Upper lobe of left lung (tissue), 6 donors: ENCODE data around the gene TRPM2. TPM values are rescaled to one million over a fixed set of nuclear protein-coding genes. Genes with fewer than 3 reads are reported as not detected.
A peak's percentile ranks its signal among the peaks of the same experiment; 100 is the strongest.

ENCODE experiments used
- ATAC-seq, 2 donors: fragments of 200-7000 bp; cut with Tn5 transposase; one replicate each; pipeline ENCODE4 v1.9.1; 2022; ENCODE audit warnings: mild to moderate bottlenecking in 2 of 2, moderate library complexity in 2 of 2; ENCODE audit not compliant: low FRiP score in 2 of 2
- DNase-seq, 2 donors: peaks; one replicate each; pipeline ENCODE4 v3.0.0-alpha.2; 2019 to 2020
- H3K27ac ChIP-seq, 4 donors: fragments of 200-600 bp; sonication (generic); one replicate each; pipeline ENCODE4 v1.5.1; 2016 to 2019
- H3K27me3 ChIP-seq, 4 donors: fragments of 200-600 bp; sonication (generic); one replicate each; pipeline ENCODE4 v1.5.1; 2017 to 2019
- H3K36me3 ChIP-seq, 4 donors: fragments of 200-600 bp; sonication (generic); one replicate each; pipeline ENCODE4 v1.5.1; 2016 to 2019
- H3K4me1 ChIP-seq, 4 donors: fragments of 200-600 bp; sonication (generic); one replicate each; pipeline ENCODE4 v1.5.1; 2018 to 2019
- H3K4me3 ChIP-seq, 4 donors: fragments of 200-600 bp; sonication (generic); one replicate each; pipeline ENCODE4 v1.5.1; 2017 to 2019; ENCODE audit warnings: mild to moderate bottlenecking in 2 of 4, moderate library complexity in 1 of 4
- H3K9me3 ChIP-seq, 4 donors: fragments of 200-600 bp; sonication (generic); one replicate each; pipeline ENCODE4 v1.5.1; 2018 to 2019
- CTCF ChIP-seq, 6 experiments: fragments of 450-650 bp in 4 of 6; fragments of 200-600 bp in 2 of 6; sonication (generic) in 2 of 6; IDR thresholded peaks; one replicate each; pipeline ENCODE4 v1.5.1; 2016 to 2019; ENCODE audit warnings: antibody characterized with exemption in 6 of 6
- EP300 ChIP-seq, 4 donors: sonication (generic); formaldehyde crosslinking; IDR thresholded peaks; one replicate each; pipeline ENCODE4 v1.5.1; 2017; ENCODE audit warnings: antibody characterized with exemption in 4 of 4, control low read depth in 2 of 4
- POLR2A ChIP-seq, 4 donors: fragments of 450-650 bp; IDR thresholded peaks; one replicate each; pipeline ENCODE4 v1.5.1; 2016 to 2017; ENCODE audit warnings: antibody characterized with exemption in 4 of 4, mild to moderate bottlenecking in 2 of 4
- POLR2AphosphoS5 ChIP-seq, 2 donors: sonication (generic); formaldehyde crosslinking; IDR thresholded peaks; one replicate each; pipeline ENCODE4 v1.5.1; 2017; ENCODE audit warnings: antibody characterized with exemption in 2 of 2
- WGBS, 2 donors: methylation state at CpG; one replicate each; pipeline ENCODE4 v1.1.5; 2017 to 2018; 5-methylcytosine and 5-hydroxymethylcytosine counted together
- total RNA-seq, 6 donors: library from RNA; depleted of rRNA in 4 of 6; stranded (reverse); fragments of >200 nt in 4 of 6; gene quantifications; one replicate each; pipeline versions ENCODE4 v1.1.0 to v1.2.1, GENCODE V29; 2016 to 2021
- donor health status: DM: no; HTN: no; CAD: no; lungs with moderate emphysema.
- donor health status: DM: no; HTN: yes; CAD: no; lungs with severe emphysema.

The TRPM2 gene
- total RNA-seq, 6 donors from 2014 or later = 2.2 to 37.7 (median 12.7) TPM

GRCh38 chr21:44352253-44352860, 1.1 kb upstream of the TRPM2 start:
- H3K9me3 ChIP-seq = no peaks in the 10 kb centered on the region
- no peaks in the 10 kb centered on the region for H3K36me3 ChIP-seq
- H3K4me3 ChIP-seq = peak overlapping the region in 1 of 4 donors; percentile 38
- 73 to 84% methylated on average over 10 to 17 of the region's 17 CpGs for WGBS, 2 donors
- DNase-seq (peak in 1 of 2 donors; percentile 55), ATAC-seq (no peak)
- peak overlapping the region; percentile 11 to 86 (median 78) for H3K27ac ChIP-seq
- no peak for TF ChIP-seq POLR2AphosphoS5 (IDR thresholded peaks at IDR 0.05)
- peaks cover 6 to 56% (median 28%) of the 10 kb centered on the region in 4 donors for H3K4me1 ChIP-seq
- peaks cover 0 to 20% (median 10%) of the 10 kb centered on the region in 4 donors for H3K27me3 ChIP-seq

DNA sequence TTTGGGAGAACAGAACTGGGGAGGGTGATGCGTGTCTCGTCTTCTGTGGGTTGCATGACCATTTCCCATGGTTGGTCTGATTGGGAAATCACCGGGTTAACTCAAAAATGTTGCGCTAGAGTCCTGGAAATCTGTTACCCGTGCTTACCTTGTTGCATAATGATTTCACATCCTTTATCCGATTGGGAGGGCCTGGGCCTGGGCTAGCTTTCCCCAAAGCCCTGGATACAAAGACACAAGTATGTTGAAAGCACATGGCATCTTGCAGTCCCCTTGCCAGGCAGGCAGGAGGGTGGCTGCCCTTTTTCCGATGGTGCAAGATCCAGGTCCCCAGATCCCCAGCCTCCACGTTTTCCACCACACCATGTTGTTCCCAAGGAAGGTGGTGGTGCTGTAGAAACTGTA, 582 bp downstream of the TRPM2 start:
- Histone ChIP-seq H3K27ac (peak overlapping the region; percentile 76 to 86 (median 78)), H3K9me3 (no peaks in the 10 kb centered on the region), H3K4me3 (peak overlapping the region in 3 of 4 donors; percentile 21 to 38 (median 25)), H3K4me1 (peaks cover 4 to 46% (median 23%) of the 10 kb centered on the region in 4 donors), H3K27me3 (peaks cover 0 to 20% (median 10%) of the 10 kb centered on the region in 4 donors), H3K36me3 (no peaks in the 10 kb centered on the region)
- DNase-seq (peak in 1 of 2 donors; percentile 37), ATAC-seq (peak in 1 of 2 donors; percentile 31)
- TF ChIP-seq POLR2A (IDR thresholded peaks at IDR 0.05) (no peak), CTCF (IDR thresholded peaks at IDR 0.05) (no peak), EP300 (IDR thresholded peaks at IDR 0.05) (no peak), POLR2AphosphoS5 (IDR thresholded peaks at IDR 0.05) (no peak)
- WGBS, 2 donors = 57 to 63% methylated on average over 8 of the region's 8 CpGs

DNA sequence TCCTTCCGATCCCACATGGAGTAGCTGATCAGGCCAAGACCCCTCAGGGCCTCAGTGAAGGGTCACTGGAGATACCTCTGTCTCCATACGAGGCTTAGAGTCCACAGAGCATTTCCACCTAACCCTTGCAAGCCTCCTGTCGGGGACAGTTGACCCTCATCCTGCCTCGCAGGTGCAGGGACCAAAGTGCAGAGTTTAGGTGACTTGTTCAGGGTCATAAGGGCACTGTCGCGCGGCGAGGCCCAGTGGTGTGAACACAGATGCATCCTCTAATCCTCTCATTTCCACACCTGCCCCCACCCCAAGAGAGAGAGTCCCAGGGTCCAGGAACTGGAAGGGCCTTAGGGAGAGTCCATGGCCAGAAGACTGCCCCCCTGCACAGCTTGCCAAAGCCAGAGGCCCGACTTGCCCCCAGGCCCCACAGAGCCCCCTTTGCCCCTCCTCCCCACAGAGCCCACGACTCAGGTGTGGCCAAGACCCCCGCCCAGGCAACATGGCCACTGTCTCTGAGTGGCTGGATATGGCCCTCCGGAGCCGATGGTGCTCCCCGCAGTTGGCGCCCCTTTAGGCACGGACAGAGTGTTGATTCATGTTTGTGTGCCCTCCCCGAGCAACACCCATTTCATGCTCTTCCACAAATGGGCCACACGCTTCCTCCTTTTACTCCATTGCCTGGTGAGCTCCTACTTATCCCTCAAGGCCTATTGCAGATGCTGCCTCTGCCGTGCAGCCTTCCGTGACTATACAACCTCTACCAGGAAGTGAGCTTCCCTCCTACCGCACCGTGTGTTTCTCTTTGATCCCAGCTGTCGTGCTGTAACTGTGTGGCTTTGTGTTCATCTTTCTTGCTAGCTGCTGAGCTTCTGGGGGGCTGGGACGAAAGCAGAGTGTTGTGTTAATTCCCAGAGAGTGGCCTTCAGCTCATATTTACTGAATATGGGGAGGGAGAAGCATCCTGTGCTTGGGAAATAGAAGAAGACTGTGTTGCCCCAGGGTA, 1.7 kb downstream of the TRPM2 start:
- peak overlapping the region in 2 of 4 donors; percentile 25 to 38 for H3K4me3 ChIP-seq

DNA sequence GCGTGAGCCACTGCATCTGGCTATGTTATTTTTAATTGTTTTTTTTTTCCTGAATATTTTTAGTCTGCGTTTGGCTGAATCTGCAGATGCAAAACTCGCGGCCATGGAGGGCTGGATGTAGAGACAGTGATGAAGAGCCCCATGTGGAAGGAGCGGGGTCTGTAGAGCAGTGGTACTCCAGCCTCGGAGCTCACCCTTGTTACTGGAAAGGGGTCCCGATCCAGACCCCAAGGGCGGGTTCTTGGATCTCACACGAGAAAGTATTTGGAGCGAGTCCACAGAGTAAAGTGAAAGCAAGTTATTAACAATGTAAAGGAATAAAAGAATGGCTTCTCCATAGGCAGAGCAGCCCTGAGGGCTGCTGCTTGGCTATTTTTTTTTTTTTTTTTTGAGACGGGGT, 2.7 kb downstream of the TRPM2 start:
- TF ChIP-seq CTCF (IDR thresholded peaks at IDR 0.05) (no peak), EP300 (IDR thresholded peaks at IDR 0.05) (no peak), POLR2AphosphoS5 (IDR thresholded peaks at IDR 0.05) (no peak), POLR2A (IDR thresholded peaks at IDR 0.05) (no peak)
- WGBS, 2 donors = 88 to 91% methylated on average over 11 of the region's 11 CpGs
- no peaks in the 10 kb centered on the region for H3K9me3 ChIP-seq
- H3K4me3 ChIP-seq = no peak overlapping the region
- ATAC-seq (no peak), DNase-seq (no peak)
- H3K27ac ChIP-seq = no peak overlapping the region
- peaks cover 0 to 27% (median 19%) of the 10 kb centered on the region in 4 donors for H3K4me1 ChIP-seq
- peaks cover 0 to 3% (median under 1%) of the 10 kb centered on the region in 4 donors for H3K27me3 ChIP-seq
- H3K36me3 ChIP-seq = no peaks in the 10 kb centered on the region

More for the DNA sequence above, 1.7 kb downstream of the TRPM2 start:
- DNase-seq (no peak), ATAC-seq (no peak)
- no peaks in the 10 kb centered on the region for H3K36me3 ChIP-seq
- WGBS, 2 donors = 67 to 71% methylated on average over 19 to 21 of the region's 24 CpGs
- TF ChIP-seq POLR2A (IDR thresholded peaks at IDR 0.05) = no peak
- TF ChIP-seq EP300 (IDR thresholded peaks at IDR 0.05) = no peak
- TF ChIP-seq CTCF (IDR thresholded peaks at IDR 0.05) = no peak
- TF ChIP-seq POLR2AphosphoS5 (IDR thresholded peaks at IDR 0.05) = no peak
- peak overlapping the region; percentile 29 to 86 (median 78) for H3K27ac ChIP-seq
- H3K27me3 ChIP-seq = peaks cover 0 to 12% (median 6%) of the 10 kb centered on the region in 4 donors
- no peaks in the 10 kb centered on the region for H3K9me3 ChIP-seq
- peaks cover 2 to 38% (median 20%) of the 10 kb centered on the region in 4 donors for H3K4me1 ChIP-seq

DNA sequence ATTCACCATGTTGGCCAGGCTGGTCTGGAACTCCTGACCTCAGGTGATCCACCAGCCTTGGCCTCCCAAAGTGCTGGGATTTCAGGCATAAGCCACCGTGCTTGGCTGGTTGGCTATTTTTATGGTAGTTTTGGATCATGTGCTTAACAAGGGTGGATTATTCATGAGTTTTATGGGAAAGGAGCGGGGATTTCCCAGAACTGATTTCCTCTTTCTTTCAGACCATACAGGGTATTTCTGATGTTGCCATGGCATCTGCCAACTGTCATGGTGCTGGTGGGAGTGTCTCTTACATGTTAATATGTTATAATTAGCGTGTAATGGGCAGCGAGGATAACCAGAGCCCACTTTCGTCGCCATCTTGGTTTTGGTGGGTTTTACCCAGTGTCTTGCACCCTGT, 3.2 kb downstream of the TRPM2 start:
- no peak for TF ChIP-seq POLR2AphosphoS5 (IDR thresholded peaks at IDR 0.05)
- TF ChIP-seq CTCF (IDR thresholded peaks at IDR 0.05) = no peak
- no peak for TF ChIP-seq EP300 (IDR thresholded peaks at IDR 0.05)
- TF ChIP-seq POLR2A (IDR thresholded peaks at IDR 0.05) = no peak
- Histone ChIP-seq H3K36me3 (no peaks in the 10 kb centered on the region), H3K4me1 (peaks cover 0 to 22% (median 19%) of the 10 kb centered on the region in 4 donors), H3K4me3 (no peak overlapping the region), H3K9me3 (no peaks in the 10 kb centered on the region), H3K27me3 (no peaks in the 10 kb centered on the region), H3K27ac (no peak overlapping the region)
- no peak for DNase-seq
- ATAC-seq = no peak
- 84 to 85% methylated on average over 6 of the region's 6 CpGs for WGBS, 2 donors
